ENCODE data around the gene MRPL44.

MRPL44 gene

GRCh38 chr2:223976635-223977226 lies 19.5 kb downstream of the MRPL44 start:
- Histone ChIP-seq H3K9me2 (replicated peaks; ENCODE audit: insufficient read depth, low read length) (no peaks in the 10 kb centered on the region), H3K4me1 (ENCODE audit: low read length) (no peaks in the 10 kb centered on the region), H3K79me2 (ENCODE audit: low read length) (no peaks in the 10 kb centered on the region), H4K20me1 (ENCODE audit: insufficient read depth, low read length) (no peaks in the 10 kb centered on the region), H3K4me2 (ENCODE audit: low read depth, low read length) (no peak overlapping the region), H3K36me3 (replicated peaks; ENCODE audit: insufficient read depth, low read length) (no peaks in the 10 kb centered on the region), H3K9me3 (replicated peaks; ENCODE audit: insufficient read depth, low read length) (no peaks in the 10 kb centered on the region), H3K4me3 (ENCODE audit: low read length) (no peak overlapping the region), H3K27ac (ENCODE audit: low read length) (no peak overlapping the region), H2AFZ (ENCODE audit: low read length) (no peak overlapping the region), H3F3A (ENCODE audit: insufficient read depth, low read length) (no peaks in the 10 kb centered on the region), H3K27me3 (replicated peaks; ENCODE audit: insufficient read depth, low read length) (no peaks in the 10 kb centered on the region), H3K9ac (ENCODE audit: low read length) (no peak overlapping the region)
- DNase-seq: no peak
- TF ChIP-seq, protein P1, sequence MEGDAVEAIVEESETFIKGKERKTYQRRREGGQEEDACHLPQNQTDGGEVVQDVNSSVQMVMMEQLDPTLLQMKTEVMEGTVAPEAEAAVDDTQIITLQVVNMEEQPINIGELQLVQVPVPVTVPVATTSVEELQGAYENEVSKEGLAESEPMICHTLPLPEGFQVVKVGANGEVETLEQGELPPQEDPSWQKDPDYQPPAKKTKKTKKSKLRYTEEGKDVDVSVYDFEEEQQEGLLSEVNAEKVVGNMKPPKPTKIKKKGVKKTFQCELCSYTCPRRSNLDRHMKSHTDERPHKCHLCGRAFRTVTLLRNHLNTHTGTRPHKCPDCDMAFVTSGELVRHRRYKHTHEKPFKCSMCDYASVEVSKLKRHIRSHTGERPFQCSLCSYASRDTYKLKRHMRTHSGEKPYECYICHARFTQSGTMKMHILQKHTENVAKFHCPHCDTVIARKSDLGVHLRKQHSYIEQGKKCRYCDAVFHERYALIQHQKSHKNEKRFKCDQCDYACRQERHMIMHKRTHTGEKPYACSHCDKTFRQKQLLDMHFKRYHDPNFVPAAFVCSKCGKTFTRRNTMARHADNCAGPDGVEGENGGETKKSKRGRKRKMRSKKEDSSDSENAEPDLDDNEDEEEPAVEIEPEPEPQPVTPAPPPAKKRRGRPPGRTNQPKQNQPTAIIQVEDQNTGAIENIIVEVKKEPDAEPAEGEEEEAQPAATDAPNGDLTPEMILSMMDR (IDR thresholded peaks at IDR 0.05; ENCODE audit: low read length): no peak
- no peak for TF ChIP-seq EZH2phosphoT487 (IDR thresholded peaks at IDR 0.05; ENCODE audit: low read length)
- no peak for TF ChIP-seq EZH2 (optimal IDR thresholded peaks at IDR 0.05; ENCODE audit: low read depth, low read length)

- no peak overlapping the region for H3K4me2 ChIP-seq (ENCODE audit: low read depth, low read length)
- H3K27me3 ChIP-seq (replicated peaks; ENCODE audit: insufficient read depth, low read length): no peaks in the 10 kb centered on the region
- no peak overlapping the region for H3K9ac ChIP-seq (ENCODE audit: low read length)
- no peaks in the 10 kb centered on the region for H4K20me1 ChIP-seq (ENCODE audit: insufficient read depth, low read length)
- H3K79me2 ChIP-seq (ENCODE audit: low read length): no peaks in the 10 kb centered on the region
- no peaks in the 10 kb centered on the region for H3F3A ChIP-seq (ENCODE audit: insufficient read depth, low read length)
- DNase-seq: no peak
- no peaks in the 10 kb centered on the region for H3K36me3 ChIP-seq (replicated peaks; ENCODE audit: insufficient read depth, low read length)
- no peak overlapping the region for H3K27ac ChIP-seq (ENCODE audit: low read length)
- H3K4me1 ChIP-seq (ENCODE audit: low read length): no peaks in the 10 kb centered on the region
- no peaks in the 10 kb centered on the region for H3K9me2 ChIP-seq (replicated peaks; ENCODE audit: insufficient read depth, low read length)
- no peak overlapping the region for H2AFZ ChIP-seq (ENCODE audit: low read length)
- no peaks in the 10 kb centered on the region for H3K9me3 ChIP-seq (replicated peaks; ENCODE audit: insufficient read depth, low read length)
- H3K4me3 ChIP-seq (ENCODE audit: low read length): no peak overlapping the region
- TF ChIP-seq, protein P1 (IDR thresholded peaks at IDR 0.05; ENCODE audit: low read length): no peak
- TF ChIP-seq EZH2phosphoT487 (IDR thresholded peaks at IDR 0.05; ENCODE audit: low read length): no peak
- TF ChIP-seq EZH2 (optimal IDR thresholded peaks at IDR 0.05; ENCODE audit: low read depth, low read length): no peak
Measured at GRCh38 chr2:223978451-223978850, 21.2 kb downstream of the MRPL44 start.

DNA sequence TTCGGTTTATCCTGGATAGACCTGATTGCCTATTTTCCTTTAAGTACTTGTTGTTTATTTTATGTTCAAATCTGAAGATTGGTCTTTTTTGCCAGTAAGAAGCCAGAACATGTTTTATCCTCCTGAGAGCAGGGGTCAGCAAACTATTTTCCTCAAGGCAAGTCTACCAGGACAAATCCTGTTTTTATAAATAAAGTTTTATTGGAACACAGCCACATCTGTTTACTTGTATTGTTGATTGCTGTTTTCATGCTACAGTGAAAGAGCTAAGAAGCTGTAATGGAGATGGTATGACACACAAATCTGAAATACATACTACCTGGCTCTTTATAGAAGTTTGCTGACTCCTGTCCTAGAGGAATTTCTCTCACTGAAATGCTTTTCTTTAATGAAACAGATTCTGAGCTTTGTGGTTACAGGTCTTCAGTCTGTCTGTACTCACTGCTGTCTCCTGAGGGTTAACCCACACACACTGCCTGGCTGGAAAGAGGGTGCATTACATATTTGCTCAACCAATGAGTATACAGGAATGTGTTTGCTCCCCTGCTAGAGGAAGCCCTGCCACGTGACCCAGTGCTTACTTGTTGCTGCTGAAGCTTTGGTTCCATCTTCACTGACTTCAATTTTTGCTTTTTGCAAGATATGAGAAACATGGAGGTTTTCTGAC lies 22.6 kb downstream of the MRPL44 start:
- no peaks in the 10 kb centered on the region for H3K27me3 ChIP-seq (replicated peaks; ENCODE audit: insufficient read depth, low read length)
- H3K79me2 ChIP-seq (ENCODE audit: low read length): no peaks in the 10 kb centered on the region
- no peak overlapping the region for H3K27ac ChIP-seq (ENCODE audit: low read length)
- H3K9me3 ChIP-seq (replicated peaks; ENCODE audit: insufficient read depth, low read length): no peaks in the 10 kb centered on the region
- H3K4me1 ChIP-seq (ENCODE audit: low read length): no peaks in the 10 kb centered on the region
- DNase-seq: no peak
- H3F3A ChIP-seq (ENCODE audit: insufficient read depth, low read length): no peaks in the 10 kb centered on the region
- H3K4me2 ChIP-seq (ENCODE audit: low read depth, low read length): no peak overlapping the region
- H4K20me1 ChIP-seq (ENCODE audit: insufficient read depth, low read length): no peaks in the 10 kb centered on the region
- no peaks in the 10 kb centered on the region for H3K9me2 ChIP-seq (replicated peaks; ENCODE audit: insufficient read depth, low read length)
- no peaks in the 10 kb centered on the region for H3K36me3 ChIP-seq (replicated peaks; ENCODE audit: insufficient read depth, low read length)
- no peak overlapping the region for H3K4me3 ChIP-seq (ENCODE audit: low read length)
- TF ChIP-seq, protein P1 (IDR thresholded peaks at IDR 0.05; ENCODE audit: low read length): no peak
- TF ChIP-seq EZH2phosphoT487 (IDR thresholded peaks at IDR 0.05; ENCODE audit: low read length) (no peak), EZH2 (optimal IDR thresholded peaks at IDR 0.05; ENCODE audit: low read depth, low read length) (no peak)
- no peak overlapping the region for H3K9ac ChIP-seq (ENCODE audit: low read length)
- H2AFZ ChIP-seq (ENCODE audit: low read length): no peak overlapping the region

All from MM.1S (cell line).